Stomach (tissue), 9 donors: Measurements from ENCODE around the gene CTNNA3. TPM values are rescaled to one million over a fixed set of nuclear protein-coding genes. Genes with fewer than 3 reads are reported as not detected.
"Not testable (repeated sequence)": the region's sequence is repeated elsewhere in the genome, so short reads cannot be mapped to it uniquely, and the experiment has no call there.

ENCODE experiments used
- DNase-seq, 2 donors: peaks; one replicate each; pipeline versions ENCODE4 v3.0.0 to v3.0.0-alpha.2; 2013 to 2019
- H3K27ac ChIP-seq, 5 donors: fragments of 200-600 bp in 4 of 5; sonication (generic) in 4 of 5; one replicate each; pipeline ENCODE4 v1.5.1; 2013 to 2019; ENCODE audit warnings: mild to moderate bottlenecking in 1 of 5, moderate library complexity in 1 of 5
- H3K27me3 ChIP-seq, 3 donors: fragments of 200-600 bp; sonication (generic); one replicate each; pipeline ENCODE4 v1.5.1; 2017 to 2019; ENCODE audit warnings: mixed run types in 1 of 3
- H3K36me3 ChIP-seq, 4 donors: fragments of 200-600 bp; sonication (generic); 1 replicate in 3 of 4; 2 replicates in 1 of 4; pipeline ENCODE4 v1.5.1; 2016 to 2019
- H3K4me1 ChIP-seq, 4 donors: fragments of 200-600 bp; sonication (generic); one replicate each; pipeline ENCODE4 v1.5.1; 2016 to 2019
- H3K4me3 ChIP-seq, 4 donors: fragments of 200-600 bp; sonication (generic) in 3 of 4; one replicate each; pipeline ENCODE4 v1.5.1; 2016 to 2019; ENCODE audit warnings: mild to moderate bottlenecking in 1 of 4
- H3K9me3 ChIP-seq, 4 donors: fragments of 200-600 bp; sonication (generic); one replicate each; pipeline ENCODE4 v1.5.1; 2016 to 2019
- EP300 ChIP-seq: sonication (generic); formaldehyde crosslinking; IDR thresholded peaks from one replicate; pipeline ENCODE4 v1.6.1; 2017; ENCODE audit warnings: antibody characterized with exemption
- POLR2A ChIP-seq, 4 donors: fragments of 450-650 bp; IDR thresholded peaks; one replicate each; pipeline ENCODE4 v1.6.1; 2016; ENCODE audit warnings: antibody characterized with exemption in 4 of 4, control low read depth in 2 of 4, mild to moderate bottlenecking in 1 of 4, moderate library complexity in 1 of 4
- POLR2AphosphoS5 ChIP-seq, 3 donors: sonication (generic); formaldehyde crosslinking; IDR thresholded peaks; one replicate each; pipeline ENCODE4 v1.6.1; 2016; ENCODE audit warnings: antibody characterized with exemption in 3 of 3
- WGBS, 5 donors: extraction: QIAGEN DNeasy Blood & Tissue Kit in 3 of 5; methylation state at CpG; one replicate each; pipeline versions ENCODE4 v1.1.5 to v1.1.7; 2013 to 2018; 5-methylcytosine and 5-hydroxymethylcytosine counted together
- intact Hi-C: fragments of 100-400 bp; cut with DNase I; formaldehyde crosslinking; loops from one replicate; pipeline ENCODE4 v1.15.1; 2023; ENCODE audit warnings: low total_unique reads
- polyA plus RNA-seq, 3 donors: library from polyadenylated mRNA; stranded (reverse); fragments of 200-250 nt; gene quantifications; one replicate each; pipeline ENCODE4 v1.2.3, GENCODE V29; 2013
- total RNA-seq, 5 donors: library from RNA; depleted of rRNA; stranded (reverse); fragments of >200 nt; gene quantifications; one replicate each; pipeline versions ENCODE4 v1.1.0 to v1.2.3, GENCODE V29; 2014 to 2016
- TF ChIP-seq, protein P1 (sequence below), 7 experiments: fragments of 450-650 bp in 4 of 7; fragments of 200-600 bp in 3 of 7; sonication (generic) in 3 of 7; IDR thresholded peaks; one replicate each; pipeline ENCODE4 v1.5.1; 2016 to 2019; ENCODE audit warnings: antibody characterized with exemption in 7 of 7, control low read depth in 2 of 7, mild to moderate bottlenecking in 1 of 7
- donor health status: healthy with polysubstance abuse.
- donor health status: Bipolar disorder and iron deficiency.
- donor health status: healthy.

Gene CTNNA3
- total and polyA plus RNA-seq, 8 donors: 0.14 to 46.1 (median 12.9) TPM; not detected in 2

DNA sequence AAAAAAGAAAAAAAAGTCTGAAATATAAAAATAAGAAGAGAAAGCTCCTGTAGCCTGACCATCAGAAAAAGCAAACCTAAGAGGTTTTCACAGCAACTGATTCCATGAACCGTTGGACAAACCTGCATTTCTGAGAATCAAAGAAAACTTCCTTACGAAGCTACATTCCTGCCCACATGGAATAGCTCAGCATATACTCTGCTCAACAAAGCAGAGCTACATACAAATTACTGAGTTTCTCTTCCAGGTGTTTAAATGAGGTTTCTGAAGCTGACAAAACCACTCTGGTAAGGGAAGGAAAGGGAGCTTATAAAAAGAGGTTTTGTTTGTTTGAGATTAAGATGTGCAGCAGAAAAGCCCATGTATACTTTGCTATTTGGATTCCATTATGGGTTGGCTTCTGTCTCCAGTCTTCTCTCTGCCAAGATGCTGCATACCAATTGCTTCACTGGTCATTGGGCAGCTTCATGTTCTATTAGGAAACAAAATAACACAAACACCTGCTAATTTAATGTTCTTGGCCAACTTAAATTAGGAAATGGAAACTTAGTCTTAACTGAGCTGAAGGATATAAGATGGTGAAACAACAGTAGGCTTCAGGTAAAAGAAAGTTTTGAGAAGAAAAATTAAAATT, 456.0 kb downstream of the CTNNA3 start:
- intact Hi-C loops: no loop called here
- Histone ChIP-seq H3K4me3 (no peak overlapping the region), H3K27ac (no peak overlapping the region), H3K27me3 (no peaks in the 10 kb centered on the region), H3K36me3 (no peaks in the 10 kb centered on the region), H3K4me1 (peaks cover 0 to 13% (median 0%) of the 10 kb centered on the region in 4 donors), H3K9me3 (no peaks in the 10 kb centered on the region)
- TF ChIP-seq EP300 (no peak), POLR2AphosphoS5 (IDR thresholded peaks at IDR 0.05) (no peak), POLR2A (IDR thresholded peaks at IDR 0.05) (no peak)
- TF ChIP-seq, protein P1, sequence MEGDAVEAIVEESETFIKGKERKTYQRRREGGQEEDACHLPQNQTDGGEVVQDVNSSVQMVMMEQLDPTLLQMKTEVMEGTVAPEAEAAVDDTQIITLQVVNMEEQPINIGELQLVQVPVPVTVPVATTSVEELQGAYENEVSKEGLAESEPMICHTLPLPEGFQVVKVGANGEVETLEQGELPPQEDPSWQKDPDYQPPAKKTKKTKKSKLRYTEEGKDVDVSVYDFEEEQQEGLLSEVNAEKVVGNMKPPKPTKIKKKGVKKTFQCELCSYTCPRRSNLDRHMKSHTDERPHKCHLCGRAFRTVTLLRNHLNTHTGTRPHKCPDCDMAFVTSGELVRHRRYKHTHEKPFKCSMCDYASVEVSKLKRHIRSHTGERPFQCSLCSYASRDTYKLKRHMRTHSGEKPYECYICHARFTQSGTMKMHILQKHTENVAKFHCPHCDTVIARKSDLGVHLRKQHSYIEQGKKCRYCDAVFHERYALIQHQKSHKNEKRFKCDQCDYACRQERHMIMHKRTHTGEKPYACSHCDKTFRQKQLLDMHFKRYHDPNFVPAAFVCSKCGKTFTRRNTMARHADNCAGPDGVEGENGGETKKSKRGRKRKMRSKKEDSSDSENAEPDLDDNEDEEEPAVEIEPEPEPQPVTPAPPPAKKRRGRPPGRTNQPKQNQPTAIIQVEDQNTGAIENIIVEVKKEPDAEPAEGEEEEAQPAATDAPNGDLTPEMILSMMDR (IDR thresholded peaks at IDR 0.05): no peak
- DNase-seq: no peak
- 51 to 68% (median 61%) methylated on average over 2 of the region's 2 CpGs for WGBS, 5 donors

DNA sequence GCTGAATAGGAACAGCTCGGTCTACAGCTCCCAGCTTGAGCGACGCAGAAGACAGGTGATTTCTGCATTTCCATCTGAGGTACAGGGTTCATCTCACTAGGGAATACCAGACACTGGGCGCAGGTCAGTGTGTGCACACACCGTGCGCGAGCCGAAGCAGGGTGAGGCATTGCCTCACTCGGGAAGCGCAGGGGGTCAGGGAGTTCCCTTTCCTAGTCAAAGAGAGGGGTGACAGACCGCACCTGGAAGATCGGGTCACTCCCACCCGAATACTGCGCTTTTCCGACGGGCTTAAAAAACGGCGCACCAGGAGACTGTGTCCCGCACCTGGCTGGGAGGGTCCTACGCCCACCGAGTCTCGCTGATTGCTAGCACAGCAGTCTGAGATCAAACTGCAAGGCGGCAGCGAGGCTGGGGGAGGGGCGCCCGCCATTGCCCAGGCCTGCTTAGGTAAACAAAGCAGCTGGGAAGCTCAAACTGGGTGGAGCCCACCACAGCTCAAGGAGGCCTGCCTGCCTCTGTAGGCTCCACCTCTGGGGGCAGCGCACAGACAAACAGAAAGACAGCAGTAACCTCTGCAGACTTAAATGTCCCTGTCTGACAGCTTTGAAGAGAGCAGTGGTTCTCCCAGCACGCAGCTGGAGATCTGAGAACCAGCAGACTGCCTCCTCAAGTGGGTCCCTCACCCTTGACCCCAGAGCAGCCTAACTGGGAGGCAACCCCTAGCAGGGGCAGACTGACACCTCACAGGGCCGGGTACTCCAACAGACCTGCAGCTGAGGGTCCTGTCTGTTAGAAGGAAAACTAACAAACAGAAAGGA, 465.1 kb downstream of the CTNNA3 start:
- 6 to 14% (median 8%) methylated on average over 21 to 29 of the region's 29 CpGs for WGBS, 5 donors
- peak overlapping the region; percentile 28 to 43 (median 34) for H3K4me3 ChIP-seq
- H3K9me3 ChIP-seq, H3K27ac ChIP-seq, H3K36me3 ChIP-seq, H3K27me3 ChIP-seq, intact Hi-C loops, H3K4me1 ChIP-seq: not testable (repeated sequence)
- peak in 1 of 2 donors; percentile 27 for DNase-seq

DNA sequence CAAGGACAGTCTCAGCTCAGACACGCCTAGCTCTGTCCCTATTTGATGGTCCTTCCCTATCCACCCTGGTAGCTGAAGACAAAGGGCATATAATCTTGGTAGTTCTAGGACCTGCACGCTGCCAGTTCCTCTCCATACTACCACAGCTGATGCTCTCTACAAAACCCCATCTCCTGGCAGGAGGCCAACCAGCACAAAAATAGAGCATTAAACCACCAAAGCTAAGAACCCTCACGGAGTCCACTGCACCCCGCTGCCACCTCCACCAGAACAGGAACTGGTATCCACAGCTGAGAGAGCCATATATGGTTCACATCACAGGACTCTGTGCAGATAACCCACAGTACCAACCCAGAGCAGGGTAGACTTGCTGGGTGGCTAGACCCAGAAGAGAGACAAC, 470.8 kb downstream of the CTNNA3 start:
- DNase-seq: no peak
- Histone ChIP-seq H3K9me3 (peaks cover 0 to 6% (median 2%) of the 10 kb centered on the region in 4 donors), H3K27me3 (no peaks in the 10 kb centered on the region), H3K36me3 (no peaks in the 10 kb centered on the region), H3K4me3 (no peak overlapping the region), H3K4me1 (no peaks in the 10 kb centered on the region), H3K27ac (no peak overlapping the region)
- no peak for TF ChIP-seq POLR2A (IDR thresholded peaks at IDR 0.05)
- TF ChIP-seq, protein P1 (IDR thresholded peaks at IDR 0.05): no peak
- no peak for TF ChIP-seq POLR2AphosphoS5 (IDR thresholded peaks at IDR 0.05)
- no peak for TF ChIP-seq EP300
- 86 to 100% (median 87%) methylated on average over 3 to 4 of the region's 4 CpGs for WGBS, 5 donors
- intact Hi-C loops: no loop called here

DNA sequence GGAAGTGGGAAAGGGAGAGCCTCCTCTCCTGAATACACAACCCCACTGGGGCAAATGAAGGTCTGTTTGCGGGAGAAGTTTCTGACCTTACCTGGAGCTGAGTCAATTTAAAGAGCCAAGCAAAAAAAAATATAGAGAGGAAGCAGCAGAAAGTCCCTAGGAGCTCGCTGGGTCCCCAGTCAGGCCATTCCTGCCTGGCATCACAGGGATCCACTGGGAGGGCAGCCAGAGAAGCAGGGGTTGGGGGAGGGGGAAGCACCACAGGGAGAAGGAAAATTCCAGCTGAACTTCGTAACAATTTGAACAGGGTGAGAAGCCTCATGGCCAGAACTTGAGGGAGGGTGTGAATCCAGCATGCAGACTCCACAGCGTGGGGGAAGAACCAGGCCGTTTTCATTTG, 471.4 kb downstream of the CTNNA3 start:
- intact Hi-C loops: no loop called here
- Histone ChIP-seq H3K9me3 (peaks cover 0 to 6% (median 2%) of the 10 kb centered on the region in 4 donors), H3K4me1 (no peaks in the 10 kb centered on the region), H3K27me3 (no peaks in the 10 kb centered on the region), H3K27ac (no peak overlapping the region), H3K4me3 (no peak overlapping the region), H3K36me3 (no peaks in the 10 kb centered on the region)
- 69 to 92% (median 86%) methylated on average over 5 of the region's 5 CpGs for WGBS, 5 donors
- TF ChIP-seq POLR2AphosphoS5 (IDR thresholded peaks at IDR 0.05): no peak
- TF ChIP-seq EP300: no peak
- no peak for TF ChIP-seq POLR2A (IDR thresholded peaks at IDR 0.05)
- TF ChIP-seq, protein P1 (IDR thresholded peaks at IDR 0.05): no peak
- DNase-seq: no peak

DNA sequence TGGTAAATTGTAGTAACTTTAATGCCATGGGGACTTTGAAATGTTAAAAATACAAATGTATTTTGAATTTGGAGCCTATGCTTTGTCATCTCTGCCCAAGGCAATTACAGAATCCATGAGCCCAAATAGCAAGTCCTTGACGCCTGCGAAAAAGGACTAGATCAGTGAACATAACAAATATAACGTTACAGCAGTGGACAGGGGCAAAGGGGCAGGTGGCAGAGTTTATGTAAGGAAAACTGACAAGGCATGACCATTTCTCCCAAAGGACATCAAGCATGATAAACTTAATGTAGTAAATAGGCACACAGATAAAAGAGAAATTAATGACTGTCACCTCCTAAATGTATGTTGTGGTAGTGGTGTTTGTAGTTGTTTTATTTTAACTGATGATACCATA, 473.1 kb downstream of the CTNNA3 start:
- DNase-seq: no peak
- TF ChIP-seq EP300: no peak
- no peak for TF ChIP-seq POLR2AphosphoS5 (IDR thresholded peaks at IDR 0.05)
- TF ChIP-seq, protein P1 (IDR thresholded peaks at IDR 0.05): no peak
- no peak for TF ChIP-seq POLR2A (IDR thresholded peaks at IDR 0.05)
- 65 to 76% (median 67%) methylated on average over 3 of the region's 3 CpGs for WGBS, 5 donors
- intact Hi-C loops: no loop called here
- Histone ChIP-seq H3K4me3 (no peak overlapping the region), H3K27ac (no peak overlapping the region), H3K9me3 (peaks cover 0 to 6% (median 2%) of the 10 kb centered on the region in 4 donors), H3K36me3 (no peaks in the 10 kb centered on the region), H3K4me1 (no peaks in the 10 kb centered on the region), H3K27me3 (no peaks in the 10 kb centered on the region)
